DND-41 (cell line): Measurements from ENCODE around the gene ZNF536.

Source experiments
- ATAC-seq: fragments of 200-7000 bp; cut with Tn5 transposase; 3 replicates; pipeline ENCODE4 v1.9.1; 2021; ENCODE audit warnings: low read depth; ENCODE audit not compliant: insufficient read depth
- DNase-seq: peaks from one replicate; pipeline ENCODE4 v3.0.0-alpha.2; 2020
- H2AFZ ChIP-seq: 2 replicates; pipeline ENCODE4 v1.6.0; 2012; ENCODE audit warnings: low read depth, low read length
- H3K27ac ChIP-seq: 2 replicates; pipeline ENCODE4 v1.5.1; 2012; ENCODE audit warnings: low read length, inconsistent platforms
- H3K27me3 ChIP-seq: fragments of 200-600 bp; sonication (generic); 2 replicates; pipeline ENCODE4 v1.6.0; 2012; ENCODE audit warnings: low read length, mild to moderate bottlenecking, inconsistent platforms; ENCODE audit not compliant: insufficient read depth, poor library complexity
- H3K36me3 ChIP-seq: 2 replicates; pipeline ENCODE4 v1.5.1; 2012; ENCODE audit warnings: low read length, inconsistent platforms; ENCODE audit not compliant: insufficient read depth
- H3K4me1 ChIP-seq: 2 replicates; pipeline ENCODE4 v1.5.1; 2012; ENCODE audit warnings: mild to moderate bottlenecking, low read length; ENCODE audit not compliant: insufficient read depth
- H3K4me2 ChIP-seq: 2 replicates; pipeline ENCODE4 v1.6.0; 2012; ENCODE audit warnings: mild to moderate bottlenecking, moderate library complexity, low read length, inconsistent platforms; ENCODE audit not compliant: insufficient read depth
- H3K4me3 ChIP-seq, 2 experiments: fragments of 200-600 bp in 1 of 2; shearing (Covaris generic) in 1 of 2; 2 replicates each; pipeline ENCODE4 v1.5.1; 2012 to 2016; ENCODE audit warnings: inconsistent platforms in 2 of 2, low read length in 2 of 2, mild to moderate bottlenecking in 2 of 2, low read depth in 1 of 2, moderate library complexity in 1 of 2
- H3K79me2 ChIP-seq: 2 replicates; pipeline ENCODE4 v1.6.0; 2012; ENCODE audit warnings: low read length, inconsistent platforms; ENCODE audit not compliant: insufficient read depth
- H3K9ac ChIP-seq: 2 replicates; pipeline ENCODE4 v1.6.0; 2012; ENCODE audit warnings: low read depth, mild to moderate bottlenecking, inconsistent platforms, low read length, moderate library complexity
- H3K9me3 ChIP-seq: 2 replicates; pipeline ENCODE4 v1.5.1; 2012; ENCODE audit warnings: low read length, moderate library complexity, mild to moderate bottlenecking, inconsistent platforms; ENCODE audit not compliant: insufficient read depth, severe bottlenecking
- H4K20me1 ChIP-seq: 2 replicates; pipeline ENCODE4 v1.6.0; 2012; ENCODE audit warnings: low read length; ENCODE audit not compliant: insufficient read depth
- CTCF ChIP-seq: IDR thresholded peaks from 2 replicates; pipeline ENCODE4 v1.5.1; 2012; ENCODE audit warnings: borderline replicate concordance, low read length, moderate library complexity, mild to moderate bottlenecking; ENCODE audit not compliant: poor library complexity, severe bottlenecking; ENCODE audit errors: extremely low read depth
- EZH2 ChIP-seq: IDR thresholded peaks from 3 replicates; pipeline ENCODE4 v1.6.1; 2012; ENCODE audit warnings: borderline replicate concordance, low read depth, mild to moderate bottlenecking, moderate library complexity, low read length, inconsistent platforms; ENCODE audit not compliant: severe bottlenecking

ZNF536 gene

GRCh38 chr19:30540761-30541160, 168.6 kb downstream of the ZNF536 start:
- Histone ChIP-seq H3K4me3 (no peak overlapping the region), H3K9ac (no peak overlapping the region), H3K36me3 (no peaks in the 10 kb centered on the region), H3K4me1 (no peaks in the 10 kb centered on the region), H3K27ac (no peak overlapping the region), H4K20me1 (no peaks in the 10 kb centered on the region), H2AFZ (no peak overlapping the region), H3K79me2 (no peaks in the 10 kb centered on the region), H3K27me3 (peaks cover 4% of the 10 kb centered on the region), H3K4me2 (no peak overlapping the region), H3K9me3 (no peaks in the 10 kb centered on the region)
- DNase-seq (no peak), ATAC-seq (no peak)
- TF ChIP-seq EZH2, result no peak
- no peak for TF ChIP-seq CTCF

- DNase-seq, result no peak
- H3K27ac ChIP-seq, result no peak overlapping the region
- no peak for ATAC-seq
- peaks cover 4% of the 10 kb centered on the region for H3K27me3 ChIP-seq
- H3K4me3 ChIP-seq, result no peak overlapping the region
- no peak overlapping the region for H3K4me2 ChIP-seq
- H4K20me1 ChIP-seq, result no peaks in the 10 kb centered on the region
- no peaks in the 10 kb centered on the region for H3K9me3 ChIP-seq
- no peak overlapping the region for H3K9ac ChIP-seq
- no peaks in the 10 kb centered on the region for H3K79me2 ChIP-seq
- H3K36me3 ChIP-seq, result no peaks in the 10 kb centered on the region
- no peaks in the 10 kb centered on the region for H3K4me1 ChIP-seq
- H2AFZ ChIP-seq, result no peak overlapping the region
- no peak for TF ChIP-seq CTCF
- no peak for TF ChIP-seq EZH2
These were observed 169.4 kb downstream of the ZNF536 start for GRCh38 chr19:30541575-30541974.

GRCh38 chr19:30543243-30543945, 171.2 kb downstream of the ZNF536 start:
- ATAC-seq, result no peak
- TF ChIP-seq CTCF (no peak), EZH2 (no peak)
- Histone ChIP-seq H3K27ac (no peak overlapping the region), H3K9me3 (no peaks in the 10 kb centered on the region), H3K27me3 (no peaks in the 10 kb centered on the region), H3K79me2 (no peaks in the 10 kb centered on the region), H4K20me1 (no peaks in the 10 kb centered on the region), H3K4me2 (no peak overlapping the region), H3K4me1 (no peaks in the 10 kb centered on the region), H3K36me3 (no peaks in the 10 kb centered on the region), H3K4me3 (no peak overlapping the region), H3K9ac (no peak overlapping the region), H2AFZ (no peak overlapping the region)
- no peak for DNase-seq
